HG03066 (cell line): Measurements from ENCODE around the gene VPS13A.
A peak's percentile ranks its signal among the peaks of the same experiment; 100 is the strongest.

Experiments used
- ATAC-seq: cut with Tn5 transposase; IDR thresholded peaks from one replicate; pipeline ENCODE4 v1.9.1; 2021; ENCODE audit warnings: low read depth; ENCODE audit not compliant: unreplicated experiment

VPS13A gene

GRCh38 chr9:77453825-77454647, 276.7 kb downstream of the VPS13A start:
- ATAC-seq = no peak

- ATAC-seq = no peak
Observed at GRCh38 chr9:77454663-77455062, 277.3 kb downstream of the VPS13A start.

DNA sequence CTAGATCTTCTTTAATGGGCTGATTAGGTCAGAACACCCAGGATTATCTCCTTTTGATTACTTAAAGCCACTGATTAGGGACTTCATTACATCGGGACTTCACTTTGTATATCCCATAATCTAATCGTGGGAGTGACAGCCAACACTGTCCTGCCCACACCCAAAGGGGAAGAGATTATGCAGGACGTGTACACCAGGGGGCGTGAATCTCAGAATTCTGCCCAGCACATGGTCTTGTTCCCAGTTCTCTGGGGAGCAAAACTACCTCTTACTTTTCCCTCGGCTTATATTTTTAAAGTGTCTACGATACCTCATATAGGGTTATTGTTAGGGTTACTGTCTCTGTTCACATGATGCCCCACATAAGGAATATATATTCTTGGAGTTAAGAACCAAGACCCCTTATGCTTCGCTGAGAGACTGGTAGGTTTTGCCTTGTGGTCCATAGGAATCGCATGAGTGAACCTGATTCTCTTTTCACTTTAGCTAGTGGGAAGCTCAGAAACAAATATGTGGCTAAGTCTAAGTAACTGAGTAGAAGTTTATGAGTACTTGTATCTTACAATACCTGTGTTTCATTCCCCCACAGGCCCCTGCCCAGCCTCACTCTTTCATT, 278.1 kb downstream of the VPS13A start:
- no peak for ATAC-seq

GRCh38 chr9:77456829-77457437, 279.6 kb downstream of the VPS13A start:
- ATAC-seq = peak; percentile 85

GRCh38 chr9:77457916-77458592, 280.7 kb downstream of the VPS13A start:
- ATAC-seq = peak; percentile 65

DNA sequence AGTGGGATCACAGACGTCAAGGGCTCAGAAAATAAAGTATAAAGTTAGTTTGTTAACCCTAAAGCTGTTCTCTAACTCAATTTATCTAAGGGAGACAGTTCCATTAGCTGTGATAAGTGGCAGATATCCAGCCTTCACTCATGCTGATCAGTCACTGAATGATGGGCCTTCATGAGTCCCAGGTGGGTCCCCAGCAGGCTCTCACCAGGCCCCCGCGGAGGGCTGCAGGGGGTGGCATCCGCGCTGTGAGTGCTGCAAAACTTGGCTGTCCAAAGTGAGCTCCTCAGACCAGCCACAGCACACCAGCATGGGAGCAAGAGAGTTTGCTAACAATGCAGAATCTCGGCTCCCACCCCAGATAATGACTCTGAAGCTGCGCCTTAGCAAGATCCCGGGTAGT, 283.6 kb downstream of the VPS13A start:
- ATAC-seq = no peak

- no peak for ATAC-seq
Observed at GRCh38 chr9:77462066-77462465, 284.7 kb downstream of the VPS13A start.

GRCh38 chr9:77463151-77463550, 285.8 kb downstream of the VPS13A start:
- no peak for ATAC-seq

DNA sequence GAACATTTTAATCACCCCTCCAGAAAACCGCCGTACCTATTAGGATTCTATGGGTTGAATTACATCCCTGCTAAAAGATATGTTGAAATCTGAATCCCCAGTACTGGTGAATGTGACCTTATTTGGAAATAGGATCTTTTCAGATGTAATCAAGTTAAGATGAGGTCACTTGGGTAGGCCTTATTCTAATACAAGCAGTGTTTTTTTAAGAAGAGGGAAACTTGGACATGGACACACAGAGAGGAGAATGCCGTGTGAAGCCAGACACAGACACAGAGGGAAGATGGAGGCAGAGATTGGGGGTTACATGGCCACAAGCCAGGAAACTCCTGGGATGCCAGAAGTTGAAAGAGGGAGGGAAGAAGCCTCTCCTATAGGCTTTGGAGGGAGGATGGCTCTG, 287.3 kb downstream of the VPS13A start:
- ATAC-seq = no peak

DNA sequence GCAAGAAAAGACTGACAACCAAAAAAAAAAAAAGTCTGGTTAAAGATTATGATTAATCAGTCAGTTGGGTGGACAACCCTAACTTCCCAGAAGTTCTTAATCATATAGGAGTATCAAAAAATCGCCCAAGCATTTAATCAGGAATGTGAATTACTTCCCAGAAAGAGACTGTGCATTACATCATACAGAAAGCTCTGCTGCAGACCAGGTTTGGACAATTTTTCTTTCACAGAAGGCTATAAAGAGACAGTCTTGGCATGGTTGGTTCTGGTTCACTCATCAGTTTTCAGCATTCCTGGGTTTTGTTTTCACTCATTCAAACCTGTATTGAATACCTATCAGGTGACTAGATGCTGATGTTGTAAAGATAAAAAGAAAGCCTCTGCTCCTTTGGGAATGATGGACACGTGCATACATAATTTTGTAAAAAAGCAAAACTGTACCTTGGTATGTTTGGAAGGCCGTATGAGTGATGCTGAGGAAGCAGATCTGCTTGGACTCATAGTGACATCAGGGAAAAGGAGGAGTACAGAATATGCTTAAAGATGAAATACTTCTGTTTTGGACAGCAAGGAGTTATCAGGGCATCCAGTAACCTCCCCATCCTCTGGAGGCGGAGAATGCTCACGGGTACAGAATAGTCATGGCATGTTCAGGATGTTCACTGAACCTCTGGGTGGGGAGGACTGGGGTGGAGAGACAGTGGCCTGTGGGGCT, 292.3 kb downstream of the VPS13A start:
- no peak for ATAC-seq
